WTC11 (cell line): Measurements from ENCODE around the gene UROC1. TPM values are rescaled to one million over a fixed set of nuclear protein-coding genes. Genes with fewer than 3 reads are reported as not detected.

ENCODE experiments used
- ATAC-seq: fragments of 200-7000 bp; cut with Tn5 transposase; 2 replicates; pipeline ENCODE4 v1.10.0; 2021; ENCODE audit warnings: mild to moderate bottlenecking, moderate library complexity
- CTCF ChIA-PET: fragments of 300-600 bp; sonication (Branson Sonifier 250); formaldehyde crosslinking; loops from one replicate; lab custom pipeline; 2021; ENCODE audit warnings: antibody characterized with exemption; lab: Charles Lee
- POLR2A ChIA-PET: fragments of 350-600 bp; sonication (Branson Sonifier 250); formaldehyde crosslinking; loops from one replicate; lab custom pipeline; 2021; ENCODE audit warnings: antibody characterized with exemption; lab: Charles Lee
- DNase-seq: peaks from one replicate; pipeline ENCODE4 v3.0.0; 2021; ENCODE audit warnings: low spot score
- H3K27ac Mint-ChIP-seq: 2 replicates; pipeline ENCODE4 v1.8.0; 2021; ENCODE audit warnings: mixed read lengths
- H3K27me3 Mint-ChIP-seq: 2 replicates; pipeline ENCODE4 v1.8.0; 2021; ENCODE audit warnings: low read depth, mild to moderate bottlenecking, moderate library complexity, mixed read lengths
- H3K36me3 Mint-ChIP-seq: 2 replicates; pipeline ENCODE4 v1.8.0; 2021; ENCODE audit warnings: mixed read lengths
- H3K4me1 Mint-ChIP-seq: 2 replicates; pipeline ENCODE4 v1.8.0; 2022; ENCODE audit warnings: mixed read lengths
- H3K4me3 Mint-ChIP-seq: 2 replicates; pipeline ENCODE4 v1.8.0; 2021; ENCODE audit warnings: mild to moderate bottlenecking, moderate library complexity, mixed read lengths
- H3K9me3 Mint-ChIP-seq: 2 replicates; pipeline ENCODE4 v1.8.0; 2021; ENCODE audit warnings: mixed read lengths
- CBFB ChIP-seq: sonication (generic); formaldehyde crosslinking; IDR thresholded peaks from 2 replicates; pipeline ENCODE4 v1.8.1; 2022; ENCODE audit warnings: mild to moderate bottlenecking, low read depth, missing genetic modification reagents
- IRF2 ChIP-seq: sonication (generic); formaldehyde crosslinking; IDR thresholded peaks from 2 replicates; pipeline ENCODE4 v1.8.0; 2022; ENCODE audit warnings: low read depth, missing genetic modification reagents, borderline replicate concordance
- JUN ChIP-seq: sonication (generic); formaldehyde crosslinking; IDR thresholded peaks from 2 replicates; pipeline ENCODE4 v1.8.0; 2023; ENCODE audit warnings: mild to moderate bottlenecking, missing genetic modification reagents
- KAT7 ChIP-seq: sonication (generic); formaldehyde crosslinking; IDR thresholded peaks from 2 replicates; pipeline ENCODE4 v1.8.1; 2023; ENCODE audit warnings: missing genetic modification reagents, mild to moderate bottlenecking, borderline replicate concordance
- MYBL2 ChIP-seq: sonication (generic); formaldehyde crosslinking; IDR thresholded peaks from 2 replicates; pipeline ENCODE4 v1.8.1; 2023; ENCODE audit warnings: mild to moderate bottlenecking, moderate library complexity, missing genetic modification reagents
- OVOL2 ChIP-seq: fragments of 250-450 bp; sonication (Bioruptor Pico); IDR thresholded peaks from 2 replicates; pipeline ENCODE4 v1.9.0; 2021; ENCODE audit warnings: mild to moderate bottlenecking, borderline replicate concordance
- SP1 ChIP-seq: sonication (generic); formaldehyde crosslinking; conservative IDR thresholded peaks from 2 replicates; pipeline ENCODE4 v1.8.1; 2022; ENCODE audit warnings: missing genetic modification reagents
- ZNF423 ChIP-seq: fragments of 250-450 bp; sonication (Bioruptor Pico); IDR thresholded peaks from 2 replicates; pipeline ENCODE4 v2.1.2; 2022; ENCODE audit warnings: mild to moderate bottlenecking, moderate library complexity
- total RNA-seq: library from RNA; stranded (reverse); gene quantifications from 3 replicates; pipeline ENCODE4 v1.2.3, GENCODE V29; 2021
- TF ChIP-seq, protein P1 (sequence below): sonication (generic); formaldehyde crosslinking; IDR thresholded peaks from 2 replicates; pipeline ENCODE4 v1.8.0; 2022; ENCODE audit warnings: mild to moderate bottlenecking, missing genetic modification reagents
- TF ChIP-seq, protein P2 (sequence below): sonication (generic); formaldehyde crosslinking; IDR thresholded peaks from 2 replicates; pipeline ENCODE4 v1.8.1; 2022; ENCODE audit warnings: mild to moderate bottlenecking, missing genetic modification reagents, moderate library complexity, borderline replicate concordance
- TF ChIP-seq, protein P3 (sequence below): sonication (generic); formaldehyde crosslinking; conservative IDR thresholded peaks from 2 replicates; pipeline ENCODE4 v1.8.1; 2023; ENCODE audit warnings: mild to moderate bottlenecking, low read depth, missing genetic modification reagents, moderate library complexity
- TF ChIP-seq, protein P4 (sequence below): sonication (generic); formaldehyde crosslinking; IDR thresholded peaks from 2 replicates; pipeline ENCODE4 v1.8.0; 2022; ENCODE audit warnings: mild to moderate bottlenecking, missing genetic modification reagents
- TF ChIP-seq, protein P5 (sequence below): fragments of 250-450 bp; sonication (Bioruptor Pico); IDR thresholded peaks from 2 replicates; pipeline ENCODE4 v1.9.0; 2021; ENCODE audit warnings: mild to moderate bottlenecking
- TF ChIP-seq, protein P6 (sequence below): sonication (generic); formaldehyde crosslinking; IDR thresholded peaks from 2 replicates; pipeline ENCODE4 v1.8.1; 2022; ENCODE audit warnings: low read depth, mild to moderate bottlenecking, moderate library complexity, missing genetic modification reagents, borderline replicate concordance
- TF ChIP-seq, protein P7 (sequence below): fragments of 250-450 bp; sonication (Bioruptor Pico); IDR thresholded peaks from 2 replicates; pipeline ENCODE4 v1.9.0; 2021; ENCODE audit warnings: mild to moderate bottlenecking, borderline replicate concordance
- TF ChIP-seq, protein P8 (sequence below): sonication (generic); formaldehyde crosslinking; IDR thresholded peaks from 2 replicates; pipeline ENCODE4 v1.8.1; 2022; ENCODE audit warnings: mild to moderate bottlenecking, moderate library complexity, missing genetic modification reagents

The UROC1 gene
- total RNA-seq, 1 experiment from 2014 or later, result not detected

DNA sequence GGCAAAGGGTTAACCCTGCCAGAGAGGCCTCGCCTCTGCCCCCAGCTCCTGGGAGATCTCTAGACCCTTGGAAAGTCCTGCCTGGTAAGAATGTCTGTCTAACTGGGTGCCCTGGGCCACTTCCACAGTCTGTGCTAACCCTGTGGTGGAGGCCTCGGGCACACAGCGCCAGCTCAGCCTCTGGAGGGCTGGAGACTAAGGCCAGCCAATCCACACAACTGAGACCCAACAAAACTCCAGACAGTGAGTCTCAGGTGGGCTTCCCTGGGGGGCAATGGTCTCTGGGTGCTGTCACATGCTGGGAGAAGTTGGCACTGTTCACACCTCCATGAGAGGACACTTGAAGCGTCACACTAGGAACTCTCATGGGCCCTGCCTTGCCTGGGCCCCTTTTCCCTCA, 61.4 kb downstream of the UROC1 start:
- POLR2A ChIA-PET, result interaction anchor here (0.7 to 1.2 kb wide), 2 partner anchors 19 to 60 kb away, joined by 3 to 4 read pairs; partner anchors contain the start of gene ZXDC
- TF ChIP-seq, protein P1, sequence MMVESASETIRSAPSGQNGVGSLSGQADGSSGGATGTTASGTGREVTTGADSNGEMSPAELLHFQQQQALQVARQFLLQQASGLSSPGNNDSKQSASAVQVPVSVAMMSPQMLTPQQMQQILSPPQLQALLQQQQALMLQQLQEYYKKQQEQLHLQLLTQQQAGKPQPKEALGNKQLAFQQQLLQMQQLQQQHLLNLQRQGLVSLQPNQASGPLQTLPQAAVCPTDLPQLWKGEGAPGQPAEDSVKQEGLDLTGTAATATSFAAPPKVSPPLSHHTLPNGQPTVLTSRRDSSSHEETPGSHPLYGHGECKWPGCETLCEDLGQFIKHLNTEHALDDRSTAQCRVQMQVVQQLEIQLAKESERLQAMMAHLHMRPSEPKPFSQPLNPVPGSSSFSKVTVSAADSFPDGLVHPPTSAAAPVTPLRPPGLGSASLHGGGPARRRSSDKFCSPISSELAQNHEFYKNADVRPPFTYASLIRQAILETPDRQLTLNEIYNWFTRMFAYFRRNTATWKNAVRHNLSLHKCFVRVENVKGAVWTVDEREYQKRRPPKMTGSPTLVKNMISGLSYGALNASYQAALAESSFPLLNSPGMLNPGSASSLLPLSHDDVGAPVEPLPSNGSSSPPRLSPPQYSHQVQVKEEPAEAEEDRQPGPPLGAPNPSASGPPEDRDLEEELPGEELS (CRISPR knock-in tag), result no peak
- no peak for TF ChIP-seq JUN (CRISPR knock-in tag)
- no peak for TF ChIP-seq IRF2
- no peak for TF ChIP-seq MYBL2
- TF ChIP-seq, protein P2, sequence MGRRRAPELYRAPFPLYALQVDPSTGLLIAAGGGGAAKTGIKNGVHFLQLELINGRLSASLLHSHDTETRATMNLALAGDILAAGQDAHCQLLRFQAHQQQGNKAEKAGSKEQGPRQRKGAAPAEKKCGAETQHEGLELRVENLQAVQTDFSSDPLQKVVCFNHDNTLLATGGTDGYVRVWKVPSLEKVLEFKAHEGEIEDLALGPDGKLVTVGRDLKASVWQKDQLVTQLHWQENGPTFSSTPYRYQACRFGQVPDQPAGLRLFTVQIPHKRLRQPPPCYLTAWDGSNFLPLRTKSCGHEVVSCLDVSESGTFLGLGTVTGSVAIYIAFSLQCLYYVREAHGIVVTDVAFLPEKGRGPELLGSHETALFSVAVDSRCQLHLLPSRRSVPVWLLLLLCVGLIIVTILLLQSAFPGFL (CRISPR knock-in tag), result no peak
- TF ChIP-seq, protein P3, sequence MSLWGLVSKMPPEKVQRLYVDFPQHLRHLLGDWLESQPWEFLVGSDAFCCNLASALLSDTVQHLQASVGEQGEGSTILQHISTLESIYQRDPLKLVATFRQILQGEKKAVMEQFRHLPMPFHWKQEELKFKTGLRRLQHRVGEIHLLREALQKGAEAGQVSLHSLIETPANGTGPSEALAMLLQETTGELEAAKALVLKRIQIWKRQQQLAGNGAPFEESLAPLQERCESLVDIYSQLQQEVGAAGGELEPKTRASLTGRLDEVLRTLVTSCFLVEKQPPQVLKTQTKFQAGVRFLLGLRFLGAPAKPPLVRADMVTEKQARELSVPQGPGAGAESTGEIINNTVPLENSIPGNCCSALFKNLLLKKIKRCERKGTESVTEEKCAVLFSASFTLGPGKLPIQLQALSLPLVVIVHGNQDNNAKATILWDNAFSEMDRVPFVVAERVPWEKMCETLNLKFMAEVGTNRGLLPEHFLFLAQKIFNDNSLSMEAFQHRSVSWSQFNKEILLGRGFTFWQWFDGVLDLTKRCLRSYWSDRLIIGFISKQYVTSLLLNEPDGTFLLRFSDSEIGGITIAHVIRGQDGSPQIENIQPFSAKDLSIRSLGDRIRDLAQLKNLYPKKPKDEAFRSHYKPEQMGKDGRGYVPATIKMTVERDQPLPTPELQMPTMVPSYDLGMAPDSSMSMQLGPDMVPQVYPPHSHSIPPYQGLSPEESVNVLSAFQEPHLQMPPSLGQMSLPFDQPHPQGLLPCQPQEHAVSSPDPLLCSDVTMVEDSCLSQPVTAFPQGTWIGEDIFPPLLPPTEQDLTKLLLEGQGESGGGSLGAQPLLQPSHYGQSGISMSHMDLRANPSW (CRISPR knock-in tag), result no peak
- TF ChIP-seq, protein P4, sequence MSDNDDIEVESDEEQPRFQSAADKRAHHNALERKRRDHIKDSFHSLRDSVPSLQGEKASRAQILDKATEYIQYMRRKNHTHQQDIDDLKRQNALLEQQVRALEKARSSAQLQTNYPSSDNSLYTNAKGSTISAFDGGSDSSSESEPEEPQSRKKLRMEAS (CRISPR knock-in tag), result no peak
- no peak for TF ChIP-seq CBFB (CRISPR knock-in tag)
- TF ChIP-seq, protein P5, sequence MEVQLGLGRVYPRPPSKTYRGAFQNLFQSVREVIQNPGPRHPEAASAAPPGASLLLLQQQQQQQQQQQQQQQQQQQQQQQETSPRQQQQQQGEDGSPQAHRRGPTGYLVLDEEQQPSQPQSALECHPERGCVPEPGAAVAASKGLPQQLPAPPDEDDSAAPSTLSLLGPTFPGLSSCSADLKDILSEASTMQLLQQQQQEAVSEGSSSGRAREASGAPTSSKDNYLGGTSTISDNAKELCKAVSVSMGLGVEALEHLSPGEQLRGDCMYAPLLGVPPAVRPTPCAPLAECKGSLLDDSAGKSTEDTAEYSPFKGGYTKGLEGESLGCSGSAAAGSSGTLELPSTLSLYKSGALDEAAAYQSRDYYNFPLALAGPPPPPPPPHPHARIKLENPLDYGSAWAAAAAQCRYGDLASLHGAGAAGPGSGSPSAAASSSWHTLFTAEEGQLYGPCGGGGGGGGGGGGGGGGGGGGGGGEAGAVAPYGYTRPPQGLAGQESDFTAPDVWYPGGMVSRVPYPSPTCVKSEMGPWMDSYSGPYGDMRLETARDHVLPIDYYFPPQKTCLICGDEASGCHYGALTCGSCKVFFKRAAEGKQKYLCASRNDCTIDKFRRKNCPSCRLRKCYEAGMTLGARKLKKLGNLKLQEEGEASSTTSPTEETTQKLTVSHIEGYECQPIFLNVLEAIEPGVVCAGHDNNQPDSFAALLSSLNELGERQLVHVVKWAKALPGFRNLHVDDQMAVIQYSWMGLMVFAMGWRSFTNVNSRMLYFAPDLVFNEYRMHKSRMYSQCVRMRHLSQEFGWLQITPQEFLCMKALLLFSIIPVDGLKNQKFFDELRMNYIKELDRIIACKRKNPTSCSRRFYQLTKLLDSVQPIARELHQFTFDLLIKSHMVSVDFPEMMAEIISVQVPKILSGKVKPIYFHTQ (CRISPR knock-in tag), result no peak
- TF ChIP-seq OVOL2 (CRISPR knock-in tag), result no peak
- TF ChIP-seq KAT7 (CRISPR knock-in tag), result no peak
- TF ChIP-seq, protein P6, sequence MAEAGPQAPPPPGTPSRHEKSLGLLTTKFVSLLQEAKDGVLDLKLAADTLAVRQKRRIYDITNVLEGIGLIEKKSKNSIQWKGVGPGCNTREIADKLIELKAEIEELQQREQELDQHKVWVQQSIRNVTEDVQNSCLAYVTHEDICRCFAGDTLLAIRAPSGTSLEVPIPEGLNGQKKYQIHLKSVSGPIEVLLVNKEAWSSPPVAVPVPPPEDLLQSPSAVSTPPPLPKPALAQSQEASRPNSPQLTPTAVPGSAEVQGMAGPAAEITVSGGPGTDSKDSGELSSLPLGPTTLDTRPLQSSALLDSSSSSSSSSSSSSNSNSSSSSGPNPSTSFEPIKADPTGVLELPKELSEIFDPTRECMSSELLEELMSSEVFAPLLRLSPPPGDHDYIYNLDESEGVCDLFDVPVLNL (CRISPR knock-in tag), result no peak
- no peak for TF ChIP-seq SP1 (CRISPR knock-in tag)
- peaks cover 66% of the 10 kb centered on the region for H3K36me3 Mint-ChIP-seq
- H3K9me3 Mint-ChIP-seq, result no peaks in the 10 kb centered on the region
- CTCF ChIA-PET, result no interaction called here
- H3K27me3 Mint-ChIP-seq, result no peaks in the 10 kb centered on the region
- no peaks in the 10 kb centered on the region for H3K4me1 Mint-ChIP-seq
- ATAC-seq (no peak), DNase-seq (peak; percentile 4)
- no peak overlapping the region for H3K4me3 Mint-ChIP-seq
- 0 out of 2 replicates have a peak overlapping the region, but pooled peaks have one; percentile 19 for H3K27ac Mint-ChIP-seq

DNA sequence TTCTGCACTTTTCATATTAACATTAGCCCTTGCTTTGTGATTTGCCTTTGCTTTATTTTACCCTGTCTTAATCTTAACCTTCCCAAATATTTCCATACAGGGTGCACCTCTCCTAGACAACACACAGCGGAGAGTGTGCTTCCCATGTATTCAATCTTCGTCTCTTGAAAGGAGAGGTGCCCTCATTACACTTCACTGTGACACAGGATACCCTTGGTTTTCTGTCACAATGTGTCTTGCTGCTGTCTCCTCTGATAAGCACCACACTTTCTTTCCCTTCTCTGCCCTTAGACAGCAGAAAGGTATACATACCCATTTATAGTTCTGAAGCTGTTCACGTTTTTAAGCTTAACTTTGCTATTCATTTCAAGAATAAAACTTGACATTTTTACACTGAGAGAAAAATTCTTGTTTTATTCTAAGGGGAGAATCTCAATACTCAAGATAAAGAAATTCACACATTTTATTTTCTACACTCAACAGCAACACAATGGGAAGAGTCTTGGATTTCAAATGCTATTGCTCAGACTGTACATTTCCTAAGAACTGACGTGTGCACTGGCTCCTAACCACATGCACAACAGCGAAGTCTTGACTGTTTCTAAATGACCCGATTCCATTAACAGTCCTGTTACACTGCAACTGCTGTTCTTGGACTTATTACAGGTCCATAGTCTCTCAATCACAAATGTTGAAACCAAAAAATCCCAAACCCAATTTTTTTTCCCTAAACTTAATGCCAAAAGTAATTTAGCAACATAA, 63.0 kb downstream of the UROC1 start:
- no peaks in the 10 kb centered on the region for H3K4me1 Mint-ChIP-seq
- no peaks in the 10 kb centered on the region for H3K27me3 Mint-ChIP-seq
- H3K4me3 Mint-ChIP-seq, result no peak overlapping the region
- H3K36me3 Mint-ChIP-seq, result peaks cover 59% of the 10 kb centered on the region
- ATAC-seq (no peak), DNase-seq (no peak)
- H3K27ac Mint-ChIP-seq, result no peak overlapping the region
- POLR2A ChIA-PET, result no interaction called here
- H3K9me3 Mint-ChIP-seq, result no peaks in the 10 kb centered on the region
- CTCF ChIA-PET, result no interaction called here
- TF ChIP-seq, protein P7, sequence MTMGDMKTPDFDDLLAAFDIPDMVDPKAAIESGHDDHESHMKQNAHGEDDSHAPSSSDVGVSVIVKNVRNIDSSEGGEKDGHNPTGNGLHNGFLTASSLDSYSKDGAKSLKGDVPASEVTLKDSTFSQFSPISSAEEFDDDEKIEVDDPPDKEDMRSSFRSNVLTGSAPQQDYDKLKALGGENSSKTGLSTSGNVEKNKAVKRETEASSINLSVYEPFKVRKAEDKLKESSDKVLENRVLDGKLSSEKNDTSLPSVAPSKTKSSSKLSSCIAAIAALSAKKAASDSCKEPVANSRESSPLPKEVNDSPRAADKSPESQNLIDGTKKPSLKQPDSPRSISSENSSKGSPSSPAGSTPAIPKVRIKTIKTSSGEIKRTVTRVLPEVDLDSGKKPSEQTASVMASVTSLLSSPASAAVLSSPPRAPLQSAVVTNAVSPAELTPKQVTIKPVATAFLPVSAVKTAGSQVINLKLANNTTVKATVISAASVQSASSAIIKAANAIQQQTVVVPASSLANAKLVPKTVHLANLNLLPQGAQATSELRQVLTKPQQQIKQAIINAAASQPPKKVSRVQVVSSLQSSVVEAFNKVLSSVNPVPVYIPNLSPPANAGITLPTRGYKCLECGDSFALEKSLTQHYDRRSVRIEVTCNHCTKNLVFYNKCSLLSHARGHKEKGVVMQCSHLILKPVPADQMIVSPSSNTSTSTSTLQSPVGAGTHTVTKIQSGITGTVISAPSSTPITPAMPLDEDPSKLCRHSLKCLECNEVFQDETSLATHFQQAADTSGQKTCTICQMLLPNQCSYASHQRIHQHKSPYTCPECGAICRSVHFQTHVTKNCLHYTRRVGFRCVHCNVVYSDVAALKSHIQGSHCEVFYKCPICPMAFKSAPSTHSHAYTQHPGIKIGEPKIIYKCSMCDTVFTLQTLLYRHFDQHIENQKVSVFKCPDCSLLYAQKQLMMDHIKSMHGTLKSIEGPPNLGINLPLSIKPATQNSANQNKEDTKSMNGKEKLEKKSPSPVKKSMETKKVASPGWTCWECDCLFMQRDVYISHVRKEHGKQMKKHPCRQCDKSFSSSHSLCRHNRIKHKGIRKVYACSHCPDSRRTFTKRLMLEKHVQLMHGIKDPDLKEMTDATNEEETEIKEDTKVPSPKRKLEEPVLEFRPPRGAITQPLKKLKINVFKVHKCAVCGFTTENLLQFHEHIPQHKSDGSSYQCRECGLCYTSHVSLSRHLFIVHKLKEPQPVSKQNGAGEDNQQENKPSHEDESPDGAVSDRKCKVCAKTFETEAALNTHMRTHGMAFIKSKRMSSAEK (CRISPR knock-in tag), result no peak
- TF ChIP-seq, protein P8, sequence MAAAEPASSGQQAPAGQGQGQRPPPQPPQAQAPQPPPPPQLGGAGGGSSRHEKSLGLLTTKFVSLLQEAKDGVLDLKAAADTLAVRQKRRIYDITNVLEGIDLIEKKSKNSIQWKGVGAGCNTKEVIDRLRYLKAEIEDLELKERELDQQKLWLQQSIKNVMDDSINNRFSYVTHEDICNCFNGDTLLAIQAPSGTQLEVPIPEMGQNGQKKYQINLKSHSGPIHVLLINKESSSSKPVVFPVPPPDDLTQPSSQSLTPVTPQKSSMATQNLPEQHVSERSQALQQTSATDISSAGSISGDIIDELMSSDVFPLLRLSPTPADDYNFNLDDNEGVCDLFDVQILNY (CRISPR knock-in tag), result no peak
- no peak for TF ChIP-seq ZNF423 (CRISPR knock-in tag)
- TF ChIP-seq, protein P2 (CRISPR knock-in tag), result no peak
